Stimulated activated CD8-positive, alpha-beta memory T cell treated with anti-CD3 and anti-CD28 coated beads, Interleukin-12 subunit alpha, Interleukin-12 subunit beta, amount 100 ng/mL, for 4 hours (primary cell): ENCODE measurements around the gene CARNS1.

Source experiments
- DNase-seq: peaks from one replicate; pipeline ENCODE4 v3.0.0-alpha.2; 2020; ENCODE audit warnings: low read depth

CARNS1 gene

GRCh38 chr11:67441098-67441563, 25.7 kb downstream of the CARNS1 start:
- DNase-seq: no peak

- DNase-seq: no peak
These were observed 26.4 kb downstream of the CARNS1 start for GRCh38 chr11:67441731-67442351.

- no peak for DNase-seq
These were observed 27.3 kb downstream of the CARNS1 start for GRCh38 chr11:67442504-67443404.

GRCh38 chr11:67445515-67445914, 30.0 kb downstream of the CARNS1 start:
- DNase-seq: no peak

- no peak for DNase-seq
These were observed 32.7 kb downstream of the CARNS1 start for GRCh38 chr11:67448220-67448609.

- DNase-seq: no peak
These were observed 33.8 kb downstream of the CARNS1 start for GRCh38 chr11:67449116-67449844.

GRCh38 chr11:67450796-67451657, 35.5 kb downstream of the CARNS1 start:
- no peak for DNase-seq

- DNase-seq: no peak
These were observed 36.1 kb downstream of the CARNS1 start for GRCh38 chr11:67451658-67451976.

- no peak for DNase-seq
These were observed 36.9 kb downstream of the CARNS1 start, which contains the start of gene GPR152 for GRCh38 chr11:67452141-67452952. Gene GPR152, minus strand, starts transcription at chr11:67452729. Its CDS starts 5 bp downstream, at chr11:67452724.

GRCh38 chr11:67453816-67454732, 38.6 kb downstream of the CARNS1 start:
- no peak for DNase-seq

GRCh38 chr11:67455054-67455453, 39.6 kb downstream of the CARNS1 start, which contains the start of gene CABP4:
Gene CABP4, plus strand, starts transcription at chr11:67455354. Its CDS starts 70 bp downstream, at chr11:67455424.
- DNase-seq: no peak

- no peak for DNase-seq
These were observed 40.7 kb downstream of the CARNS1 start for GRCh38 chr11:67456068-67456705.

- no peak for DNase-seq
These were observed 42.0 kb downstream of the CARNS1 start for GRCh38 chr11:67457453-67457852.

- DNase-seq: no peak
These were observed 42.8 kb downstream of the CARNS1 start for GRCh38 chr11:67458266-67458665.

- DNase-seq: no peak
These were observed 47.7 kb downstream of the CARNS1 start for GRCh38 chr11:67463186-67463585.

GRCh38 chr11:67463680-67464410, 48.4 kb downstream of the CARNS1 start:
- DNase-seq: no peak

- DNase-seq: peak; percentile 80
These were observed 49.1 kb downstream of the CARNS1 start for GRCh38 chr11:67464411-67465188.

- DNase-seq: no peak
These were observed 49.7 kb downstream of the CARNS1 start for GRCh38 chr11:67465189-67465510.
